Measurements from ENCODE around the gene FBXO2.
A peak's percentile ranks its signal among the peaks of the same experiment; 100 is the strongest.

Gene FBXO2

GRCh38 chr1:11654939-11655808 is 945 bp upstream of the FBXO2 start:
- Histone ChIP-seq H3K4me1 (peaks cover 10 to 54% (median 23%) of the 10 kb centered on the region in 10 experiments), H4K20me1 (peaks cover 0 to 12% (median 0%) of the 10 kb centered on the region in 11 experiments; a peak in 5 of 22 replicates), H3K36me3 (peaks cover 0 to 30% (median 8%) of the 10 kb centered on the region in 11 experiments; a peak in 10 of 22 replicates), H3K4me3 (peak overlapping the region; percentile 52 to 72 (median 61)), H3K9ac (peak overlapping the region; percentile 33 to 77 (median 67); a peak in 20 of 22 replicates), H3K4me2 (peak overlapping the region; percentile 71 to 97 (median 84)), H3K9me3 (replicated peaks in 1 of 11) (no peaks in the 10 kb centered on the region), H3K27me3 (peaks cover 20 to 53% (median 37%) of the 10 kb centered on the region in 11 experiments), H3K27ac (peak overlapping the region in 2 of 11 experiments; percentile 30 to 48; a peak in 3 of 22 replicates)
- no peak for TF ChIP-seq Cebpa-rat (IDR thresholded peaks at IDR 0.05)

GRCh38 chr1:11653861-11654136 is 430 bp downstream of the FBXO2 start:
- Histone ChIP-seq H3K36me3 (peaks cover 0 to 16% (median 3%) of the 10 kb centered on the region in 11 experiments; a peak in 8 of 22 replicates), H3K27ac (no peak overlapping the region), H3K4me3 (peak overlapping the region in 9 of 10 experiments; percentile 54 to 72 (median 61); a peak in 15 of 20 replicates), H3K4me2 (peak overlapping the region; percentile 80 to 96 (median 89)), H3K4me1 (peaks cover 10 to 57% (median 28%) of the 10 kb centered on the region in 10 experiments), H3K9ac (peak overlapping the region in 5 of 11 experiments; percentile 7 to 62 (median 37); a peak in 5 of 22 replicates), H3K9me3 (replicated peaks in 1 of 11) (no peaks in the 10 kb centered on the region), H3K27me3 (peaks cover 20 to 63% (median 44%) of the 10 kb centered on the region in 11 experiments), H4K20me1 (peaks cover 0 to 12% (median 0%) of the 10 kb centered on the region in 11 experiments; a peak in 5 of 22 replicates)
- no peak for TF ChIP-seq Cebpa-rat (IDR thresholded peaks at IDR 0.05)

GRCh38 chr1:11653101-11653860 is 948 bp downstream of the FBXO2 start:
- Histone ChIP-seq H4K20me1 (peaks cover 0 to 12% (median 0%) of the 10 kb centered on the region in 11 experiments; a peak in 5 of 22 replicates), H3K4me2 (peak overlapping the region in 9 of 11 experiments; percentile 80 to 96 (median 88); a peak in 13 of 22 replicates), H3K36me3 (peaks cover 0 to 12% (median 0%) of the 10 kb centered on the region in 11 experiments; a peak in 6 of 22 replicates), H3K4me1 (peaks cover 10 to 57% (median 28%) of the 10 kb centered on the region in 10 experiments), H3K9me3 (replicated peaks in 1 of 11) (no peaks in the 10 kb centered on the region), H3K27ac (no peak overlapping the region), H3K9ac (peak overlapping the region in 2 of 11 experiments; percentile 7 to 33; a peak in 2 of 22 replicates), H3K27me3 (peaks cover 20 to 63% (median 44%) of the 10 kb centered on the region in 11 experiments), H3K4me3 (peak overlapping the region in 1 of 10 experiments; percentile 58; a peak in 2 of 20 replicates)
- no peak for TF ChIP-seq Cebpa-rat (IDR thresholded peaks at IDR 0.05)

GRCh38 chr1:11652203-11652780 is 1.9 kb downstream of the FBXO2 start:
- Histone ChIP-seq H4K20me1 (peaks cover 0 to 12% (median 0%) of the 10 kb centered on the region in 11 experiments; a peak in 5 of 22 replicates), H3K4me1 (peaks cover 10 to 48% (median 24%) of the 10 kb centered on the region in 10 experiments), H3K36me3 (peaks cover 0 to 9% (median 0%) of the 10 kb centered on the region in 11 experiments; a peak in 5 of 22 replicates), H3K4me3 (no peak overlapping the region), H3K27ac (no peak overlapping the region), H3K9ac (0 out of 22 replicates have a peak overlapping the region, but pooled peaks of 1 of the 11 experiments have one; percentile 7), H3K4me2 (peak overlapping the region in 4 of 11 experiments; percentile 2 to 27 (median 12); a peak in 6 of 22 replicates), H3K9me3 (replicated peaks in 1 of 11) (no peaks in the 10 kb centered on the region), H3K27me3 (peaks cover 20 to 63% (median 44%) of the 10 kb centered on the region in 11 experiments)
- TF ChIP-seq Cebpa-rat (IDR thresholded peaks at IDR 0.05), result no peak

- Histone ChIP-seq H3K9ac (peak overlapping the region in 1 of 11 experiments; percentile 0; a peak in 1 of 22 replicates), H3K36me3 (no peaks in the 10 kb centered on the region), H3K27me3 (peaks cover 20 to 63% (median 44%) of the 10 kb centered on the region in 11 experiments), H3K27ac (no peak overlapping the region), H4K20me1 (peaks cover 0 to 14% (median 0%) of the 10 kb centered on the region in 11 experiments; a peak in 6 of 22 replicates), H3K4me3 (no peak overlapping the region), H3K4me1 (peaks cover 9 to 46% (median 24%) of the 10 kb centered on the region in 10 experiments), H3K9me3 (replicated peaks in 1 of 11) (no peaks in the 10 kb centered on the region), H3K4me2 (peak overlapping the region; percentile 12 to 77 (median 59); a peak in 15 of 22 replicates)
- no peak for TF ChIP-seq Cebpa-rat (IDR thresholded peaks at IDR 0.05)
Observed at GRCh38 chr1:11651017-11651416, 3.2 kb downstream of the FBXO2 start.

GRCh38 chr1:11650331-11650991 is 3.8 kb downstream of the FBXO2 start:
- Histone ChIP-seq H3K9me3 (replicated peaks in 1 of 11) (no peaks in the 10 kb centered on the region), H3K27ac (no peak overlapping the region), H3K4me1 (peaks cover 3 to 40% (median 19%) of the 10 kb centered on the region in 10 experiments), H3K36me3 (no peaks in the 10 kb centered on the region), H3K4me3 (peak overlapping the region in 2 of 10 experiments; percentile 3 to 37; a peak in 2 of 20 replicates), H3K4me2 (peak overlapping the region; percentile 12 to 77 (median 59); a peak in 21 of 22 replicates), H3K9ac (peak overlapping the region in 1 of 11 experiments; percentile 0; a peak in 1 of 22 replicates), H3K27me3 (peaks cover 20 to 60% (median 44%) of the 10 kb centered on the region in 11 experiments), H4K20me1 (peaks cover 0 to 16% (median 0%) of the 10 kb centered on the region in 11 experiments; a peak in 6 of 22 replicates)
- no peak for TF ChIP-seq Cebpa-rat (IDR thresholded peaks at IDR 0.05)

- Histone ChIP-seq H3K4me3 (peak overlapping the region in 2 of 10 experiments; percentile 3 to 37; a peak in 2 of 20 replicates), H3K4me2 (peak overlapping the region; percentile 12 to 77 (median 59); a peak in 20 of 22 replicates), H3K9ac (no peak overlapping the region)
Observed at GRCh38 chr1:11649624-11650330, 4.5 kb downstream of the FBXO2 start.

More at GRCh38 chr1:11649624-11650330, 4.5 kb downstream of the FBXO2 start:
- Histone ChIP-seq H3K36me3 (no peaks in the 10 kb centered on the region), H4K20me1 (peaks cover 0 to 16% (median 0%) of the 10 kb centered on the region in 11 experiments; a peak in 2 of 22 replicates), H3K9me3 (replicated peaks in 1 of 11) (no peaks in the 10 kb centered on the region), H3K4me1 (peaks cover 0 to 37% (median 15%) of the 10 kb centered on the region in 10 experiments; a peak in 17 of 20 replicates), H3K27ac (no peak overlapping the region), H3K27me3 (peaks cover 20 to 54% (median 44%) of the 10 kb centered on the region in 11 experiments)
- TF ChIP-seq Cebpa-rat (IDR thresholded peaks at IDR 0.05), result no peak

All from BLaER1 treated with 17β-estradiol and CSF1 and Interleukin-3, amounts not matched to agents 10 nM and 100 nM (cell line).